ENCODE data around the gene SASH1. TPM values are rescaled to one million over a fixed set of nuclear protein-coding genes. Genes with fewer than 3 reads are reported as not detected.

The SASH1 gene
- total and polyA plus RNA-seq, 9 of the 15 experiments (the other 6 are each of a cell fraction or from before 2014, with no cell fraction given): 0.35 to 3.5 (median 1.6) TPM

DNA sequence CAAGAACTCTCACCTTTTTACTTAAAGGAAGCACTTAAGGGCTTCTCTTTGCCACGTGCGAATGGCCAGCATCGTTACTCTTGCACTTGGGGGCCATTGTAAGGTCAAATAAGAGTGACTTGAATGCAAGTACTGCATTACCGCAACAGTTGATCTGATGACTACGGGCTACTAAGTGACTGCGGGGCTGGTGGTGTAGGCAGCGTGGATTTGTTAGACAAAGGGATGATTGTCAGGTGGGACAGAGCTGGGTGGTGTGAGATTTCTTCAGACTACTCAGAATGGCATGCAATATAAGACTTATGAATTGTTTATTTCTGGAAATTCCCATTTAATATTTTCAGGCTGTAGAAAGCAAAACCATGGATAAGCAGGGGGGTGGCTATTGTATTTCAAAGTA, 204.5 kb downstream of the SASH1 start (continued):
- TF ChIP-seq ZNF518B (CRISPR knock-in tag; IDR thresholded peaks at IDR 0.05) (no peak), HMG20A (CRISPR knock-in tag; conservative IDR thresholded peaks at IDR 0.05) (no peak), PML (IDR thresholded peaks at IDR 0.05; ENCODE audit: low read length) (no peak)
- TF ChIP-seq, protein P1, sequence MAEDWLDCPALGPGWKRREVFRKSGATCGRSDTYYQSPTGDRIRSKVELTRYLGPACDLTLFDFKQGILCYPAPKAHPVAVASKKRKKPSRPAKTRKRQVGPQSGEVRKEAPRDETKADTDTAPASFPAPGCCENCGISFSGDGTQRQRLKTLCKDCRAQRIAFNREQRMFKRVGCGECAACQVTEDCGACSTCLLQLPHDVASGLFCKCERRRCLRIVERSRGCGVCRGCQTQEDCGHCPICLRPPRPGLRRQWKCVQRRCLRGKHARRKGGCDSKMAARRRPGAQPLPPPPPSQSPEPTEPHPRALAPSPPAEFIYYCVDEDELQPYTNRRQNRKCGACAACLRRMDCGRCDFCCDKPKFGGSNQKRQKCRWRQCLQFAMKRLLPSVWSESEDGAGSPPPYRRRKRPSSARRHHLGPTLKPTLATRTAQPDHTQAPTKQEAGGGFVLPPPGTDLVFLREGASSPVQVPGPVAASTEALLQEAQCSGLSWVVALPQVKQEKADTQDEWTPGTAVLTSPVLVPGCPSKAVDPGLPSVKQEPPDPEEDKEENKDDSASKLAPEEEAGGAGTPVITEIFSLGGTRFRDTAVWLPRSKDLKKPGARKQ (CRISPR knock-in tag; IDR thresholded peaks at IDR 0.05): no peak

DNA sequence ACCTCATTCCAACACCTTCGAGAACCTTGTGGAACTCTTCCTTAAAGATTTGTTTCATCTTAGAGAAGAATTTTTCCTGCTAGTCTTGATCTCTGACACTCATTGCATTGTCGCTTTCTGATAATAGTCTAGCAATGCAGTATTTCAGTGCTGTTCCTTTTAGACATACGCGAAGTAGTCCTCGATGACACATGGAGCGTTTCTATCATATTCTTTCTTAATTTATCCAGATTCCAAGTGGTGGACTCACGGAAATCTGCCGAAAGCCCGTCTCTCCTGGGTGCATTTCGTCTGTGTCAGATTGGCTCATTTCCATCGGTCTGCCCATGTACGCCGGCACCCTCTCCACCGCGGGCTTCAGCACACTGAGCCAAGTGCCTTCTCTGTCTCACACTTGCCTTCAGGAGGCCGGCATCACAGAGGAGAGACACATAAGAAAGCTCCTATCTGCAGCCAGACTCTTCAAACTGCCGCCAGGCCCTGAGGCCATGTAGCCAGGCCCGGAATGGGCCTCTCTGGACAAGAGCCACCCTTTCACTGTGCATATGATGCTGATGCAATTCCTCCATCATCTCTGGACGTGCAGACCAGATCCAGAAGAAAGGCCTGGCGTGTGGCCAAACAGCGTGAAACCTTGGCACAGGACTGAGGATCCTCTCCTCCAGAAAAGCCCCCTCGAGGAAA, 205.6 kb downstream of the SASH1 start:
- DNase-seq (ENCODE audit: extremely low read depth in 1 of 4, low spot score in 3 of 4) (no peak), FAIRE-seq (no peak), ATAC-seq (peak; percentile 48)
- Histone ChIP-seq H3K4me3 (no peak overlapping the region), H3K4me1 (replicated peaks in 1 of 2; ENCODE audit: control insufficient read depth in 2 of 2, insufficient read depth in 2 of 2, low read length in 2 of 2) (no peaks in the 10 kb centered on the region), H3K4me2 (ENCODE audit: insufficient read depth, low read length) (no peak overlapping the region), H3K27me3 (ENCODE audit: control insufficient read depth in 2 of 2, insufficient read depth in 2 of 2, low read length in 2 of 2) (peaks cover 7 to 26% of the 10 kb centered on the region in 2 experiments), H3K27ac (ENCODE audit: extremely low read depth, low read depth, low read length) (no peak overlapping the region), H3K9ac (ENCODE audit: insufficient read depth in 1 of 2, low read depth in 2 of 2, low read length in 2 of 2) (no peak overlapping the region), H3K36me3 (ENCODE audit: control insufficient read depth, insufficient read depth, low read length) (no peaks in the 10 kb centered on the region), H2AFZ (ENCODE audit: low read depth, low read length) (no peak overlapping the region), H3K9me3 (replicated peaks; ENCODE audit: control insufficient read depth, insufficient read depth, low read depth, low read length) (no peaks in the 10 kb centered on the region), H3K9me1 (ENCODE audit: control insufficient read depth, insufficient read depth, low read length) (no peaks in the 10 kb centered on the region), H3K79me2 (ENCODE audit: control insufficient read depth, insufficient read depth, low read length) (no peaks in the 10 kb centered on the region), H4K20me1 (replicated peaks; ENCODE audit: control insufficient read depth, insufficient read depth, low read length) (no peaks in the 10 kb centered on the region)
- CTCF ChIA-PET (ENCODE audit: low intra/inter-chr PET ratio): no interaction called here
- in situ Hi-C loops (cut with MboI): no loop called here
- TF ChIP-seq NFIC (IDR thresholded peaks at IDR 0.05) (peak; percentile 46; the same call in 1 of the 2 replicates), HDGF (IDR thresholded peaks at IDR 0.05) (no peak)
- TF ChIP-seq, protein P2, sequence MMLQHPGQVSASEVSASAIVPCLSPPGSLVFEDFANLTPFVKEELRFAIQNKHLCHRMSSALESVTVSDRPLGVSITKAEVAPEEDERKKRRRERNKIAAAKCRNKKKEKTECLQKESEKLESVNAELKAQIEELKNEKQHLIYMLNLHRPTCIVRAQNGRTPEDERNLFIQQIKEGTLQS (IDR thresholded peaks at IDR 0.05): peak; percentile 31; the same call in 1 of the 2 replicates
- TF ChIP-seq, protein P2 (CRISPR knock-in tag; conservative IDR thresholded peaks at IDR 0.05): no peak
- POLR2A ChIA-PET: interaction anchor here (0.9 to 1.1 kb wide), 2 partner anchors 43 to 352 kb away, joined by 3 read pairs; no protein-coding TSS in a partner anchor
- no TSS peak for BruUV-seq (replicated peaks)
- intact Hi-C loops (cut with micrococcal nuclease): no loop called here
- 26% methylated on average over 22 of the region's 22 CpGs for WGBS (ENCODE audit: insufficient coverage, low coverage, missing lambda C conversion rate)
